GM18517 (cell line): ENCODE data around the gene ACTN1.
"Not testable (repeated sequence)": the region's sequence is repeated elsewhere in the genome, so short reads cannot be mapped to it uniquely, and the experiment has no call there.

Source experiments
- ATAC-seq: cut with Tn5 transposase; IDR thresholded peaks from one replicate; pipeline ENCODE4 v1.9.1; 2021; ENCODE audit warnings: mild to moderate bottlenecking, moderate library complexity; ENCODE audit not compliant: unreplicated experiment

The ACTN1 gene

DNA sequence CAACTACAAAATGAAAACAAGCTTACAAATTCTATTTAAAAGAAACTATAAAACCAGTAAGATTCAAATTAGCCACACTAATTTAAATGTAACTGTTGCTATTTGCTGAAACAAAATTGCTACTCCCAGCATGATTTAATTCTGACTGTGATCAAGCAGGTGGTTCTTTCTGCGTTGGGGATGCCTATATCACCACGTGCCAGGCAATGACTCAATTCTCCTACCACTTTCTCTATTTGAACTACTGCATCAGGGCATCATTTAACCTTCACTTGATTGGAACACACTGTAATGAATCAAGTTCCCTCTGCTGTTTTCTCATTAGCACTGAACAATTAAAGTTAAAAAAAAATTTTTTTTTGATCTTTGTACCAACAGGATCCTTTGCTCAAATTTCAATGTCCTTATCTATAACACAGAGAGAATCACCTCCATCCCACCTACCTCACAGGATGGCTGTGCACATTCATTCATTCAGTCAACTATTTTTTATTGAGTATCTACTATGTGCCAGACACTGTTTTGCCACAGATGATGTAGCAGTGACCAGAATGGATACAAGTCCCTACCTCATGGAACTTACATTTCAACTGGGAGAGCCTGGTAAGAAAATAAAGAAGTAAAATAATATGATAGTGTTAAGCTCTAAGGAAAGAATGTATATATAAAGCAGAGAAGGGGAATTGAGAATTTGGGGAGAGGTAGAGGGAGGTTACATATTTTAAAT, 8.0 kb upstream of the ACTN1 start:
- no peak for ATAC-seq

DNA sequence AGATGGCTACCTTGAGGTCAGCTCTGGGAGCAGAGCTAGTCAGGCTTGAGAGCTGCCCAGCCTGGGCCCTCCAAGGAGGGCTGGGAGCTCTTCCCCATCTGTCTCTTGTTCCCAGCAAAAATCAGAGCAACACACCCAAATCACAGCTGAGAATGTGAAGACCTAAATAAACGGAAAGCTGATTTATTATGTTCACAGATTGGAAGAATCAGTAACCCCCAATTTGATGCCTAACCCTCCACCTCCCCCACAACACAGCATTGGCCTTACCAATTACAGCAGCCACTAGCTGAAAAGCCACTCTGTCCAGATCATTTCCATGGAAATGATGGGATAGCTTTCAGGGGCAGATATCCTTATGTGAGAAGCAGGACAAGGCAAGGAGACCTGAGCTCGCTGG, 7.1 kb upstream of the ACTN1 start:
- ATAC-seq, result no peak

DNA sequence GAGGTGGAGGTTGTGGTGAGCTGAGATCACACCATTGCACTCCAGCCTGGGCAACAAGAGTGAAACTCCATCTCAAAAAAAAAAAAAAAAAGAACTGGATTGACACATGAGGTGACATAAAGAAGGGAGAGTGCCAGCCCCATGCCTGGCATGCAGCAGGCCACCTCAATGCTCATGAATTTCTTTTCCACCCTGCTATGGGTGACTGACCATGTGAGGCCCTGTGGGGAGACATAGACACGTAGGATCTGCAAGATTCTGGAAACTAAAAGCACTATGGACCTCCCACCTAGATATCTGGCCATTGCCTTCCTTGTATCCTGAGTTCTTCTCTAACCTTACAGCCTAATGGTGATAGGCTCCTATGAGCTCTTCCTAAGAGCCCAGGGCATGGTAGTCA, 5.6 kb upstream of the ACTN1 start:
- no peak for ATAC-seq

- no peak for ATAC-seq
Observed at GRCh38 chr14:68983191-68983590, 4.1 kb upstream of the ACTN1 start.

- ATAC-seq, result no peak
Observed at GRCh38 chr14:68982581-68982980, 3.5 kb upstream of the ACTN1 start.

- ATAC-seq, result no peak
Observed at GRCh38 chr14:68981539-68981976, 2.5 kb upstream of the ACTN1 start.

DNA sequence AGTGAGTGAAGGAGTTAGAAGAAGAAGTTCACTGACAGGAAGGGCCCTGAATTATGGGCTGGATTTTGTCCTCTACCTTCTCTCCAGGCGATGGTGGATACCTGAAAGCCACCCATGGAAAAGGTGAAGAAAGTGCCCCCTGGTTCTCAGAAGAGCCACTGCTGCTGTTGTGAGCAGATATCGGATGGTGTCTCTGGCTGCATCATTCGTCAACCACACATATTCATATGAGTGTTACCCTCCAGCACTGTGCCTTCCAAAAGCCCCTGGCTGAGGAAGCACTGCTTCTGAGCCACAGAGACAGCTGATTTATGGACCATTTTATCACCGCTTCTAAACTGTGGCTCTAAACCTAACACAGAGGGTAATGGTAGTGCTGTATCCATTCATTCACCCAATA, 2.0 kb upstream of the ACTN1 start:
- no peak for ATAC-seq

GRCh38 chr14:68979722-68980451, 785 bp upstream of the ACTN1 start:
- ATAC-seq, result no peak

- no peak for ATAC-seq
Observed at GRCh38 chr14:68978172-68978911, 760 bp downstream of the ACTN1 start.

DNA sequence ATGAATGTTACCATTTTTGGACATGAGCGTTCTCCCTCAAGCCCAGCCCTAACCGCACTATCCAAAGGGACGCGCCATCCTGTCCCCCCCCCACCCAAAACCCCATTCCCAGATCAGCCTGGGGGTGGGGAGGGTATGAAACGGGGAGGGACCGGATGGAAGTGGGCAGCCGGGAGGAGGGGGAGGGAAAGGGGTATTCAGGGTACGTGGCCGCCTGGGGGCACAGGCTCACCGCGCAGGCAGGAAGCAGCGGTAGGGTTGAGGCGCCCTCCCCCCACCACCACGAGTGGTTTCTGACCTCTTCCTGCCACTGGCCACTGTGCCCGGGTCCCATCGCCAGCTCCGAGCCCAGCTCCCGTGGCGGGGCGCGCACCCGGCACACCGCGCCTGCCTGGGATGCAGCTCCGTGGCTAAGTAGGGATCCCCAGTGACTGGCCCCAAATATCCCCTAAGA, 1.4 kb downstream of the ACTN1 start:
- ATAC-seq, result no peak

DNA sequence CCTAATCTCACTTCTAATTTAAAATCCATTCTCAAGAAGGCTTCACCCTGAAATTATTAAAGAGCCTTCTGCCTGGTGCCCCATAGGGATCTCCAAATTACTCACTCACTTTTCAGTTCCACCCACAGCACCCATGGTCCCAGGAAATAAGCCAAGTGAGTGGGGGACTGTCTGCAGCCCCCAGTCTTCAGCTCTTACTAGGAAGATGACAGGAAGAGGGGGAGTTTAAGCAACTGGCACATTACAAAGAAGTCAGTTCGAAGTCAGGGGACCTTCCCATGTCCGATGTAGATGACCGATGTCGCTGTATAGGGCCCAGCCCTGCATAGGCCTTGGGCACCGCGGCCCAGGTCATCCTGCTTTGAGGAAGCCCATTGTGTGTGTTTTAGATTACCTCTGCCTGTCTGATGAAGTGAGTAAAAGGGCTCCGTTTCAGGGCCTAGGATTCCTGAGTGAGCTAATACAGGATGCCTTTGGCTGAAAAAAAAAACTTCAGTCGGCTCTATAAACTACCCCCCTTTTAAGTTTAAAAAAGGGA, 1.9 kb downstream of the ACTN1 start:
- no peak for ATAC-seq

GRCh38 chr14:68976160-68977067, 2.7 kb downstream of the ACTN1 start:
- no peak for ATAC-seq

DNA sequence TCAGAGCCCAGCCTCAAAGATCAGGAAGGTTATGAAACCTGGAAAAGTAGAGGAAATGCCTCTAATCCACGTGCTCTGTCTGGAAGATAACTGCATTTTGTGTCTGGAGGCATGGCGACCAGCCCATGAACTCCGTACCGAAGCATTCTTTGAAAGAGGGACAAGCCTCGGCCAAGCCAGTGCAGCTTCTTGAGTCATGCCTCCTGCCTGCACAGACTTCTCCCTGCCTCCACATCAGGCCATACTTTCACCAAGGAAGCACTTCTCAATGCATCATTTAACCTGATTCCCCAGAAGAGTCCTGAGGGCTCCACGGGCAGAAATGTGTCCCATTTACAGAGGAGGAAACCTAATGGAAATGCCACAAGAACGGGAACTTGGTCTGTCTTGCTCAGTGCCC, 3.4 kb downstream of the ACTN1 start:
- ATAC-seq, result no peak

GRCh38 chr14:68974759-68975347, 4.2 kb downstream of the ACTN1 start:
- no peak for ATAC-seq

DNA sequence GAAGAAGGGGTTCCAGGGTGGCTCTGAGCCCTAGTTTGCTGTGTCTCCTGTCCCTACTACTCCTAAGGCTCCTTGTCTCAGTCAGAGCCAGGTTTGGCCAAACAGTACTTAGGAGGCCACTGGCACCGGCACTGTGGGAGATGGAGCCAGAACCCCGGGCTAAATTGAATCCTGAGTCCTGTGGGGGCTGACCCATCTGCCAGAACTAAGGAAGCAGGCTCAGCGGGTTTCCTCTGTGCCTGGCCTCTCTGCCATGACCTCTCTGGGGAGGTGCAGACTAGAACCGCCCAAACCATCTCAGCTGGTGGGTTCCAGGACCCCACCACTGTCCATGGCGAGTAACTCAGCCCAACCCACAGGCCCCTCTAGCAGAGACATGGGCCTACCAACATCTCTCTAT, 5.5 kb downstream of the ACTN1 start:
- no peak for ATAC-seq

- not testable (repeated sequence) for ATAC-seq
Observed at GRCh38 chr14:68973219-68973565, 5.9 kb downstream of the ACTN1 start.

DNA sequence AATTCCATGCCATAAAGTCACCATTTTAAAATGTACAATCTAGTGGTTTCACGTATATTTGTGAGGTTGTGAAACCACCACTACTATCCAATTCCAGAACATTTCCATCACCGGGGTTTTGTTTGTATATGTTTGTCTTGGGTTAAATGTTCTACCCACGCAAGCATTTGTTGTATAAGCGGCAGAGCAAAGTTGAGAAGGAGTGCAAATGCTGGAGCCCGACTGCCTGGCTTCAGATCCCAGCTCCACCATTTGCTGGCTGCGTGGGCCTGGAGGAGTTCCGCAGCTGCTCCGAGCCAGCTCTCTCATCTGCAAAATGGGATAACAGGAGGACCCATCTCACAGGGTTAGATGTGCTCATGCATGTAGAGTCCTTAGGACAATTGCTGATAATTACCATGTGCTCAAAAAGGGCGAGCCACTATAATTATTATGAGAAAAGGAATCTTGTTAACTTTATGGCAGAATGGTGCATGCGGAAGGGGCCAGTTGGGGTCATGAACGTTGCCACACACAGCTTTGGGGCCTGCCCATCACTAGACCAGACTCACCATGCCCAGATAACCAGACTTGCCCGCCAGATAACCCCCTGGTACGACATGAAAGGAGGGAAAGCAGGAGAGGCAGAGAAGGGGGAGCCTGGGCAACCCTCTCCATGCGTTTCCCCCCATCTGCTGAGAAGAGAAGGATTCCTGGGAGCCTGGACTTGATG, 6.4 kb downstream of the ACTN1 start:
- no peak for ATAC-seq

- ATAC-seq, result no peak
Observed at GRCh38 chr14:68971411-68972035, 7.6 kb downstream of the ACTN1 start.

GRCh38 chr14:68970736-68971135, 8.4 kb downstream of the ACTN1 start:
- no peak for ATAC-seq
